ENCODE results near the gene NOS1.
"Not testable (repeated sequence)": the region's sequence is repeated elsewhere in the genome, so short reads cannot be mapped to it uniquely, and the experiment has no call there.

The NOS1 gene

DNA sequence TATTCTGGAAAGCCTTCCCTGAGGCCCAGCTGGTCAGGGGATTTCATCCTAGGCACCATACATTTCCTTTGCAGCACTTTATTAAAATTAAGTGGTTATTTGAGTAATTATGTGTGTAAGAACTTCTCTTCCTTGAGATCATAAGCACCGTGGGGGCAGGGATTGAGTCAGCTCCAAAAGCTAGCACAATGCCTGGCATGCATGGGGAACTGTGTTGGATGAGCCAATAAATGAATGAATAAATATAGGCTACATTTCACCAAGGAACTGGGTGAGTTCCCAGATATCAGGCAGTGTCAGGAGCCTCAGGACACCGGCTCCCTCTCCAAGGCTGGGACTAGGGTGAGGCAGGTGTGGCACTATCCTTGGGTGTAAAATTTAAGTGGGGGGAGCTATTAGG is 88.3 kb downstream of the NOS1 start:
- no peak for FAIRE-seq
- DNase-seq (ENCODE audit: low spot score): no peak

DNA sequence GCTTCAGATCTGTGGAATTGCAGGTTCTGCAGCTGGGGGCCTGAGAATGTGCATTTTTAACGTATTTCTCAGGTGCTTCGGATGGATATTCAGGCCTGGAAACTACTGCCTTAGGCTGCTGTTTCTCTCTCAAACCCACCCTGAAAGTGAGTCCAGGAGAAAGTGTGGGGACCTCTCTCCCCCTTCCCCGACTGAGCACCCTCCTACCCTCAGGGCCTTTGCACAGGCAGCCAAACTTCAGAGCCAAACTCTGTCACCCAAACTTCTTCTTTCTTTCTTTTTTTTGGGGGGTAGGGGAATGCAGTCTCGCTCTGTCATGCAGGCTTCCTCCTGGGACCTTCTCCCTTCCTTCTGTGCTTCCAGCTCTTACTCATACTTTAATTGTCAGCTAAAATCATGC is 88.7 kb downstream of the NOS1 start:
- FAIRE-seq: no peak
- no peak for DNase-seq (ENCODE audit: low spot score)

DNA sequence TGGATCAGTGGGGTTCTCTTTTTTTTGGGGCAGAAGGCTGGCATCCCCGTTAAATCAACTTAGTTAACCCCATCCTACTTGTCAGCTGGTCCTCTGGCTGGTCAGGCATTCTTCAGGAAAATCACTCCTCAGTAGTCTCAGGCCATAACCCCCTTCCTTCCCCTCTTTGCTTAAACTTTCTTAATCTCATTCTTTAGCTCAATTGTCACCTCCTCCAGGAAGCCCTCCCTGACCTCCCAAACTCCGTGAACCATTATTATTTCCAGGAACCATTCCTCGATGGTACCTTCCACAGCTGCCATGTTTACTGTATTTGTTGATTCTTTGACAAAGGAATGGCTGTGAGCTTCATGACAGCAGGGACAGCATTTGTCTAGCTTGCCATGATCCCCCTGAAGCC is 98.7 kb downstream of the NOS1 start:
- no peak for FAIRE-seq

DNA sequence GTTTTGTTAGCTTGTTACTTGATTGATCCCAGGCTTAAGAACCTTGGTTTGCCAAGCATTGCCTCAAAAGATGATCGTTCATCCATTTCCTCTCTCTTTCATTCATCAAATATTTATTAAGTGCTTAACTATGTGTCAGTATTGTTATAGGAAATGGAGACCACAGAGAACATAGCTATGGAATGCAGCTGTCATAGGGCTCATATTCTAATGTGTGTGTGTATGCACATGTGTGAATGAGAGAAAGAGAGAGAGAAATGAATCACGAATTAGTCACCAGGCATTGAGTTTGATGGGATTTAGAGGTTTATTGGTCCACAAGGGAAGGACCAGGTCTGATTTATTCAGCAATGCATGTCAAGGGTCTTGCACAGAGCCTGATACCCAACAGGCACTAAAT is 100.2 kb downstream of the NOS1 start:
- FAIRE-seq (peak; percentile 65), DNase-seq (ENCODE audit: low spot score) (peak; percentile 75)

More for the DNA sequence above, 98.7 kb downstream of the NOS1 start:
- no peak for DNase-seq (ENCODE audit: low spot score)

DNA sequence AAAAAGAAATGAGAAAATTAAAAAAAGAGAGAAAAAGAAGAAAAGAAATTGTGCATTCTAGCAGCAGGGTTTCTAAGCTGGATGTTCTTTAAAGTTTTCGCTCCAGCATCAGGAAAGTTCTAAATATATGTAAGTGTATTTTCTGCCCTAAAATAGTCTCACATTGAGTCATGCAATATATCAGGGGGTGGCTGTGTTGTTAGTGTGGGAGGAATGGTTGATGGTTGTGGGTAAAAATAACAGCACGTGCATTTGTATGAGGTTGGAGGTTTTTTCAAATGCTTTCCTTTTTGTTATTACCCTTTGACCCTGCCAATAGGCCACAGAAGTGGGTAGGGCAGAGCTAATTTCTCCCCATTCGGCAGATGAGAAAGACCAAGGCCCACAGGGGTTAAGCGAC is 106.0 kb downstream of the NOS1 start:
- DNase-seq (ENCODE audit: low spot score): no peak
- no peak for FAIRE-seq

DNA sequence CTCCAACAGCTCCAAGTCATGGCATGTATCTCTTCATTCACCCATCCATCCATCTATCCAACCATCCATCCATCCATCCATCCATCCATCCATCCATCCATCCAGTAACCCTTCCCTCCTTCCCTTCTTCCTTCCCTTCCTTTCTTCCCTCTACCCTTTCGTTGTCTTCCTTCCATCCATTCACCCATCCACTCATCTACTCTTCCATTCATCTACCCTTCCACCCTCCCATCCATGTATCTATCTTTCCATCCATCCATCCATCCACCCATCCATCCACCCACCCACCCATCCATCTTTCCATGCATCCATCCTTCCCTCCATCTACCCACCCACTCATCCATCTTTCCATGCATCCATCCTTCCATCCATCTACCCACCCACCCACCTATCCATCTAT is 117.9 kb downstream of the NOS1 start:
- peak; percentile 65 for FAIRE-seq
- no peak for DNase-seq (ENCODE audit: low spot score)

DNA sequence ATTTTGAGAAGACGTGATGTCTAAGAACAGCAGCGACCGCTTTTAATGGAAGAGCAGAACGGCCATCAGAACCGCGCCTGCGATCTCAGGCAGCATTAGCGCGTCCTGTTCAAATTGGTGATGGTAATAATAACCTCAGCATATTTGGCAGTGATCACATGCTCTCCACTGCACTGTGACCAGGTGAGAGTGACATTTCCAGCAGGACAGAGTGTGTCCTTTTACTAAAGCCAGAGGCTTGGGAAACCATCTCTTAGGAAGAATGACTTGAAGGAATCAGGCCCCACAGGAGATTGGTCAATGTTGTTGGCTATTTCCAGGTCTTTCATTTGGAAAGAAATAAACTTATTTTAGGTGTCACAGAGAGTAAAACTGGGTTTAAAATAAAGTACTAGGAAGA is 119.7 kb downstream of the NOS1 start:
- DNase-seq (ENCODE audit: low spot score): no peak
- FAIRE-seq: no peak

DNA sequence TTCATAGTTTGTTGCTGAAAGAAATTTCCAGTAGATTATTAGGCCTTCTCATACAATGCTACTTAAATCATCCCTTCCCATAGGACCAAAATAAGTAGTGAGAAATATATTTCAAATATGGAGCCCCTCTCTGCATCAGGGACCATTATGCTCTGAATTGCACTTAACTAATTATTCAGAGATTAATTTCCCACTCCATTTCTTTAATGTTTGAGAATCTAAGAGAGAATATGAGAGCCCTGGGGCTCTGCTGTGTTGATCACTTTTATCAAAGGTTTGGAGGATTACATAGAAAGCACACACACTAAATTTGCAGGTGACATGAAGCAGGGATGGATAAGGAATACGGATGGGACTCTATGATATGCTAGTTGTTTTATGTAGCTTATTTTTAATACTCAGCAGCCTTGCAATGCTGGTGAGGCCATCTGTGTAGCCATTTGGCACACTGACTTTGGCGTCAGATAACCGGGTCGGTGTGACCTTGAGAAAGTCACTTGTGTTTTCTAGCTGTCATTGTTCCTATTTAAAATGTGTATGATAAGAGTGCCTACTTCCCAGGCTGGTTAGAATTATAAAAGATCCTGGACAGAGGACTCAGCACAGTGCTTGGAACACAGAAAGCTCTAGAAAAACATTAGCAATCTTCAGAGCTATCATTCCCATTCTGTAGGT is 121.2 kb downstream of the NOS1 start:
- no peak for FAIRE-seq
- no peak for DNase-seq (ENCODE audit: low spot score)

DNA sequence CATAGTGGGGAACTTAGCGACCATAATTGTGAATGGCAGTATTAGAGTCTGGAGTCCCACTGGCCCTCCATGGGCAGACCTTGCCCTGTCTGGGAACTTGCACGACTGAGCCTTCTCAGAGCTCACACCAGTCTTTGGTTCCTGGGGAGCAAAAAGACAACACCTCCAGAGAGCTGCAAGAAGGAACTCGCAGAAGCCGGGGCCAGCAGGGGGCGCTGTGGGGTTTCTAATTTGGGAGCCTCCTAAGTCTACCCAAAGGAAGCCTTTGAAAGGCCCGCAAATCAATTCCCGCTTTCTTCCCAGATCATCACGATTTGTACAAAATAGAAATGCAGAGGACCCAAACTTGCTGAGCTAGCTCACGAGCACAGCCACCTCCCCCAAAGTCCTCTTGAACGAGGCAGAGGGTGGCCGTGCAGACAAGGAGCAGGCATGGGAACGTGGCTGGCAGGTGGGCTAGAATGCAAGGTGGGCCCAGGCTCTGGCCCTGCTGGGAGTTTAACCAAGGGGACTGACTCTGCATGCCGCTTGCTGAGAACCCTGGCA is 124.9 kb downstream of the NOS1 start:
- FAIRE-seq: no peak
- DNase-seq (ENCODE audit: low spot score): peak; percentile 74

DNA sequence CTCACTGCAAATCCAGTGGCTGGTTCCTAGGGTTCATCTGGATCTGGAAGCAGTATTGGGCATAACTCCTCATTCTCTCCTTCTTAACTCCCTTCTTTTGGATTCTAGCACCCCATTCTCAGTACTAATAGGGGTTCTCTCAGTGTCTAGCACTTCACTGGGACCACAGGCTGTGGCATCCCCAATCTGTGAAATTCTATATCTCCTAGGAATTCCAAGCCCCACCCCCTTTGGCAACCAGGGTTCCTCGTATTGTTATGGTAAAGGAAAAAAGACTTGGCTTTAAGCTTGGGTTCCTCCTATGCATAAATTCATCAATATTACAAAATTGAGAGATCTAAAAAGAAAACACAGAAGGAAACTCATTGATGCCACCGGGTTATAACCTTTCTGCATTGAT is 126.2 kb downstream of the NOS1 start:
- DNase-seq (ENCODE audit: low spot score) (no peak), FAIRE-seq (no peak)

DNA sequence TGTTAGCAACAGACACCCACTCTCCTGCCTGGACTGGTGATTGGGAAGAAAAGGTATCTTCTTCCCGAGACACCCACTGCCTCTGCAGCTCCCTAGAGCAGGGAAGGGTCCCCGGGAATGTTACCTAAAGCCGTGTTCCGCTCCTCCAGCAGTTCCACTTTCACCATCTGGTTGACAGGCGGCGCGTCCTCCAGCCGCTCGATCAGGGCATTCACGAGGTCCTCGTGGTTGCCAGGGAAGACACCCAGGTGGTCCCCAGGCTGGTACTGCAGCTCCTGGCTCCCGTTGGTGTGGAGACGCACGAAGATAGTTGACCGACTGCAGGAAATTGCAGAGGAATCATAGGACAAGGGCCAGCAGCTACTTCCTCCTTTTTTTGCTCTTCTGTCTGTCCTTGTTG is 127.0 kb downstream of the NOS1 start:
- DNase-seq (ENCODE audit: low spot score) (no peak), FAIRE-seq (no peak)

DNA sequence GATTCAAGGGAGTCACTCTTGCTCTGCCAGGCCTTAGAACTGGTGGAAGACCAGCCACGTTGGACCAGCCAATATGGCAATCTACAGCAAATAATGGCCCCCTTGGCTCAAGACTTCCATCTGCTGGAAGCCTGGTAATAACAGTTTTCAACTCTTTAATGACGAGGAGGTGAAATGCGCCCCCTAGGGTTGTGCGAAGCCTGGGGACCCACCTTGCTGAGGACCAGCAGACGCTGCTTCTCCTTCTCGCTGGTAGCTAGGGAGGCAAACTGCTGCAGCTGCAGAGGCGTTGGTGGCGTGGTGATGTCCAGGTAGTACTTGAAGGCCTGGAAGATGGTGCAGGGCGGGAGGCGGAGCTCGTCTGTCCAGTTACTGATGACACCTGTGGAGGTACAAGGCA is 129.7 kb downstream of the NOS1 start:
- DNase-seq (ENCODE audit: low spot score): no peak
- no peak for FAIRE-seq

DNA sequence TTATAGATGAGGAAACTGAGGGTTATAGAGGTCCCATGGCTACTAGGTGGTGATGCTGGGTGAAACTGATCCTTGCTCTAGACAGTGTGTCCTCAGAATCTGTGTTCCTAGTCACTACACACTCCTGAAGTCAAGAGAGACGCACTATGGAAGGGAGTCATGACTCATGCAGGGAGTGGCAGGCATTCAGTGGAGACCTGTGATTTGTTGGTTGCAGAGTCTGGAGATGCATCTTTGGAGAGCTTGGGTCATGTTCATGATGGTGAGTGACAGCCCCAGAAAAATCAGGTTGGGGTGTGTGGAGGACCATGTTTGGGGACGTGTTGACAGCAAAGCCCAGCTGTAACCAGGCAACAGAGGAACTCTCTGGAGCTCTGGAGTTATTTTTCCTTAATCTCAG is 133.2 kb downstream of the NOS1 start:
- peak; percentile 37 for FAIRE-seq
- DNase-seq (ENCODE audit: low spot score): peak; percentile 56

DNA sequence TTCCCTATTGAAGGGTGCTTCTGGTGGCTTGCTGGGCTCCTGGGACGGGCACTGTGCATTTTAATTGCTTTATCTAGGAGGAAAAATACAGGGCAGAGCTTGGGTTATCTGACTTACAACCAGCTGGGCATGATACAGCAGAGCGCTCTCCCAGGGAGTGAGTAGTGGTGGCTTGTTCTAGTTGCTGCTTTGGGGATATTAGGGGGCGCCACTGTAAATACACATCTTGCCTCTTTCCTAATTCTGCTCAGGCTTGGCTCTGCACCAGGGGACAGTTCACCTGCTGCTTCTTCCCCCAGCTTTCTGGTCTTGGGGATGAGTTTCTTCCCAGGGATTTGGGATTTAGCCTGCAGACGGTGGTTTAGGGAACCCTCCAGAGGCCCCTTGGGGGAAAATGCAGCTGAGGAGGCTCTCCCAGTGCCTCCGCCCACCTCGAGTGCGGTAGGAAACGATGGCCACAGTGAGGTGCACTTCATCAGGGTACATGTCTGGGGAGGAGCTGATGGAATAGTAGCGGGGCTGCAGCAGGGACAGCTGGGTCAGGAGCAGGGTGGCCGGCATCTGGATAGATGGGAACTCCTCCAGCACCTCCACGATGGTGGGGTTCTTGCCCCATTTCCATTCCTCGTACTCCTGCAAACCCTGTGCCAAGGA is 134.3 kb downstream of the NOS1 start:
- DNase-seq (ENCODE audit: low spot score) (no peak), FAIRE-seq (no peak)

DNA sequence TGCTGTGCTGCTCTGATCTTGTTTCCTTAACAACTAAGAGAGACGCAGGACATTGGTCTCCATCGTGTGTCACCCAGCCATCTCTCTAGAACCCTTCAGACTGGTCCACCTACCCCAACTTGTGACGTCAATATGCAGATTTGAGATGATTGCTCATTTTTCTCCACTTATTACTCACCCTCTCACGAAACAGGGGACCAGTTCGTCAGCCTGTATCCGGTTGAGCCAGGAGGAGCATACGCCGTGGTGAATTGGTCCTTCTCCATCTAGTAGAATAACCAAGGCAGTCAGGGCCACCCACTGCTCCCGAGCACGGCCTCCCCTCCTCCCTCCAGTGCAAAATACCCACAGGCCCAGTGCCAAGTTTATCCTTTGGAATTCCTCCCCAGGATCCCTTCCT is 134.9 kb downstream of the NOS1 start:
- FAIRE-seq: no peak

DNA sequence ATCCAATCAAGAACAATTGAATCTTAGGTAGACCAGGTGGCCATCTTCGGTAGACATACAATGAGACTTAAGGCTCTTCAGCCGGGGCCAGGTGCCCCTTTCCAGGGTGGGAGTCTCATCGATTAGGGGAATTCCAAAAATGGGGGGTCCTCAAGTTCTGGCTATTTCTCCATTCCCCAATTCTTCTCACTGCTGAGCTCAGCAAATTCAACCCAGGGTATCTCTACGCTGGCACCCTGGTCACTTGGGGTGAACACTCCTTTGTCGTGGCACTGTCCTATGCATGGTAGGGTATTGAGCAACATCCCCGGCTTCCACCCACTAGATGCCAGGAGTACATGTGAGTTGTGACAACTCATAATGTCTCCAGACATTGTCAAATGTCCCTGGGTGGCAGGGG is 136.2 kb downstream of the NOS1 start:
- DNase-seq (ENCODE audit: low spot score) (no peak), FAIRE-seq (peak; percentile 9)

More for the DNA sequence above, 134.9 kb downstream of the NOS1 start:
- DNase-seq (ENCODE audit: low spot score): no peak

DNA sequence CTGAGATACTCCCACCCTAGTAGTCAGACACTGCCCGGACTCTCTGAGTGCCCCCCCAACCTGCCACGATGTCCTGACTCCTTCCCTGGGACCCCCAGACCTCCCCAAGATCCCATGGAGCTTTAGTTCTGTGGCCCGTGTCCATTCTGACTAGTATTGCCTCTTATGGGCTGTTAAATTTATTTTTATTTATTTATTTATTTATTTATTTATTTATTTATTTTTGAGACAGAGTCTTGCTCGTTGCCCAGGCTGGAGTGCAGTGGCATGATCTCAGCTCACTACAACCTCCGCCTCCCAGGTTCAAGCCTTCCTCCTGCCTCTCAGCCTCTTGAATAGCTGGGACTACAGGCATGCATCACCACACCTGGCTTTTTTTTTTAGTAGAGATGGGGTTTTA is 140.5 kb downstream of the NOS1 start:
- FAIRE-seq; DNase-seq (ENCODE audit: low spot score): not testable (repeated sequence)

DNA sequence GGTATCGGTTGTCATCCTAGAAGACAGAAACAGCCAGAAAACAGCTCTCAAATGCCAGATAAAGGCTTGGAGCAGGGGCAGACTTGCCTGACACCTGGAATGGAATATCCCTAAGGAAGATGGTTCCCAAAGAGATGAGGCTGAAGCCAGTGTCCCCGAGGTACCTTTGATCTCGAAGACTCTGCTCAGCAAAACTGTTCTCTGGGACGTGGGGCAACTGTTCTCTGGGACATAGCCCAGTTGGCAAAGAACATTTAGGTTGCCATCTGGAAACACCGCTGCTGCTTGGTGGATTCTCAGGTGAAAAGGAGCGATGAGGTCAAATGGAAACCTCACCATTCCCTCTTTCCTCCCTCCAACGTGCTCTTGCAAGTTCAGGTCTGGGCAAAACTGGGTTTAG is 143.3 kb downstream of the NOS1 start:
- DNase-seq (ENCODE audit: low spot score): no peak
- FAIRE-seq: no peak

DNA sequence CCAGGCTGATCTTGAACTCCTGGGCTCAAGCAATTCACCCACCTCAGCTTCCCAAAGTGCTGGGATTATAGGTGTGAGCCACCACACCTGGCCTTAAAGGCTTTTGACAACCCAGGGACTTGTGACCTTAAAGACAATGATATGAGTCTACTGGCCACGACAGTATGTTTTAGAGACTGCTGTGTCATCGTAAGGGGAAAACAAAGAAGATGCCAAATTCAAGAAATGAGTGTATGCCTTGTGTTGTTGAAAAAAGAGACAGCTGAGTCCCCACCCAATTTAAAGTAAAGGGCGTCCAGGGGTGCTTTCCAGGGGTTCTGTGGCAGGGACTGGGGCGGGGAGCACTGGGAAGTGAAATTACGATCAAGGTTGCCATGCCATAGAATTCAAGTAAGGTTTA is 144.7 kb downstream of the NOS1 start:
- no peak for FAIRE-seq

DNA sequence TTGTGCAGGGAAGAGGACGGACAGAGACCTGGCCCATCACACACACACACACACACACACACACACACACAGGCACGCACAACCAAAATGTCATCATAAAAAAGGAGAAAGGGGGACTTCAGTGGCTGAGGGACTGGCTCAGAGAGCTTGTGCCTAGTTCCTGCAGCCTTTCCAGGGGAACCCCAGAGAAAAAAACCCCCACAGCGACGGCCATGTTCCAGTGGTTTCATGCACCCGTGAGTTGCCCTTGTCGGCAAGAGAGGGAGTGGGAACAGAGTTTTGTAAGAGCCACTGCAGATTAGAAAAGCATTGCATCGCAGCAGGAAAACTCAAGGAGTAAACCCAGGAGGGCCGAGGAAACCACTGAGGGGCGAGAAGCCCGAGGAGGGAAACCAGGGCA is 146.6 kb downstream of the NOS1 start:
- DNase-seq (ENCODE audit: low spot score) (no peak), FAIRE-seq (no peak)

More for the DNA sequence above, 144.7 kb downstream of the NOS1 start:
- DNase-seq (ENCODE audit: low spot score): no peak

DNA sequence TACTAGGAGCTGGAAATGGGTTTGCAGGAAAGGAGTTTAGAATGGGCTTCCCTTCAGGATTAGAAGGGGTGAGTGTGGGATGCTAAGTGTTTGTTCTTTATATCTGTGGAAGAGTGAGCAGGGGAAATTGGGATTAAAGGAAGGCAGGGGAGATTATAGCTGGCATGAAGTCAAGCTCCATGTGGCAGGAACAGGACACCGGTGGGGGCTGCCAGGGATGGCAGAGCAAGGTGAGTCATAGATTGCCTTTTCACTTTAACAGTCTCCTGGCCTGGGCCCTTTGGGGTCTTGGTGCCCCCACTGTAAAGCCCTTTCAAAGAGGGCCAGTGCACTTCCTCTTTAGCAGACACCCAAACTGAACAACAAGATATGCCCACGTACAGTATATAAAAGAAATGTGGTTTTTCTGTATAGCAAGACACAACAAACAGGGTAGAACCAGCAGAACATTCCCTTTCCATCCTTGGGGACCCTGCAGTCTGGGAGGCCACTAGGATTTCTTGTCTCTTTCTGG is 148.1 kb downstream of the NOS1 start:
- no peak for DNase-seq (ENCODE audit: low spot score)
- FAIRE-seq: no peak

DNA sequence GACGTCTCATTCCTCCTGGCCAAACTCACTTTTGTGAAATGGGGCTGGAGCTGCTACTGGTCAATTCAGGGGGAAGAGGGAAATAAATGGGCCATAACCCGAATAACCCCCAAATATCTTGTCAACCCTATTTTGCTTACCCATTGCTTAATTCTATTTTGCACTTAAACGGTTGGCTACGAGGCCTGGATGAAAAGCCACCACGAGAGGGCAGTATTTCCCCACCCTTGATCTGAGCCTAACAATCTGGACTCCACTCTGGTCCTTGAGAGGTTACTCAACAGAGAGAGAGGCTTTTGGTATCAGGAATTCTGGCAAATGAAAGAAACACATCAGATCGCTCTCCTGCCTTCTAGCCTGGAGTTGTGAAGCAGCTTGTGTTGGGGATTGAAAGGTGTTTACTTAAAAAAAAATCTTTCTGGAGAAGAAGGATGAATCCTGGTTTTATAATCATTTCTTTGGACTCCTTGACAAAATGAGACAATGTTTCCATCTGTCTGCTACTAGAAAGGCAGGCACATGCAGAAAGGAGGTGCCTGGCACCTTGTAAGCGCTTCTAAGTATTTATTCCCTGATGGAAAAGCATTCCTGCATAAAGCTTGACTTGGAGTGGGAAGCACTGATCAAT is 148.7 kb downstream of the NOS1 start:
- DNase-seq (ENCODE audit: low spot score) (peak; percentile 79), FAIRE-seq (peak; percentile 13)

Measured in urothelium cell line (cell line).